ENCODE results near the gene ZNF136.

ZNF136 gene

GRCh38 chr19:12162882-12163806 lies at the start of gene ZNF136:
Gene ZNF136 (plus strand): TSS chr19:12163096. CDS start chr19:12163204, 108 bp downstream.
- Mint-ChIP-seq H3K4me1 (peaks cover 26% of the 10 kb centered on the region), H3K9me3 (peaks cover 53% of the 10 kb centered on the region), H3K36me3 (ENCODE audit: low read depth) (peaks cover 35% of the 10 kb centered on the region), H3K27me3 (ENCODE audit: low read depth, poor library complexity) (peaks cover 16% of the 10 kb centered on the region), H3K4me3 (peak within 1 kb of the TSS; percentile 96), H3K27ac (peak within 1 kb of the TSS; percentile 99)
- peak; percentile 83 for DNase-seq
- TF ChIP-seq, protein P1, sequence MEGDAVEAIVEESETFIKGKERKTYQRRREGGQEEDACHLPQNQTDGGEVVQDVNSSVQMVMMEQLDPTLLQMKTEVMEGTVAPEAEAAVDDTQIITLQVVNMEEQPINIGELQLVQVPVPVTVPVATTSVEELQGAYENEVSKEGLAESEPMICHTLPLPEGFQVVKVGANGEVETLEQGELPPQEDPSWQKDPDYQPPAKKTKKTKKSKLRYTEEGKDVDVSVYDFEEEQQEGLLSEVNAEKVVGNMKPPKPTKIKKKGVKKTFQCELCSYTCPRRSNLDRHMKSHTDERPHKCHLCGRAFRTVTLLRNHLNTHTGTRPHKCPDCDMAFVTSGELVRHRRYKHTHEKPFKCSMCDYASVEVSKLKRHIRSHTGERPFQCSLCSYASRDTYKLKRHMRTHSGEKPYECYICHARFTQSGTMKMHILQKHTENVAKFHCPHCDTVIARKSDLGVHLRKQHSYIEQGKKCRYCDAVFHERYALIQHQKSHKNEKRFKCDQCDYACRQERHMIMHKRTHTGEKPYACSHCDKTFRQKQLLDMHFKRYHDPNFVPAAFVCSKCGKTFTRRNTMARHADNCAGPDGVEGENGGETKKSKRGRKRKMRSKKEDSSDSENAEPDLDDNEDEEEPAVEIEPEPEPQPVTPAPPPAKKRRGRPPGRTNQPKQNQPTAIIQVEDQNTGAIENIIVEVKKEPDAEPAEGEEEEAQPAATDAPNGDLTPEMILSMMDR (IDR thresholded peaks at IDR 0.05), result no peak

GRCh38 chr19:12113121-12113520 lies 49.8 kb upstream of the ZNF136 start:
- TF ChIP-seq, protein P1 (IDR thresholded peaks at IDR 0.05), result no peak
- Mint-ChIP-seq H3K4me3 (no peak overlapping the region), H3K9me3 (peaks cover 87% of the 10 kb centered on the region), H3K4me1 (no peaks in the 10 kb centered on the region), H3K36me3 (ENCODE audit: low read depth) (peaks cover 90% of the 10 kb centered on the region), H3K27me3 (ENCODE audit: low read depth, poor library complexity) (no peaks in the 10 kb centered on the region), H3K27ac (no peak overlapping the region)
- no peak for DNase-seq

DNA sequence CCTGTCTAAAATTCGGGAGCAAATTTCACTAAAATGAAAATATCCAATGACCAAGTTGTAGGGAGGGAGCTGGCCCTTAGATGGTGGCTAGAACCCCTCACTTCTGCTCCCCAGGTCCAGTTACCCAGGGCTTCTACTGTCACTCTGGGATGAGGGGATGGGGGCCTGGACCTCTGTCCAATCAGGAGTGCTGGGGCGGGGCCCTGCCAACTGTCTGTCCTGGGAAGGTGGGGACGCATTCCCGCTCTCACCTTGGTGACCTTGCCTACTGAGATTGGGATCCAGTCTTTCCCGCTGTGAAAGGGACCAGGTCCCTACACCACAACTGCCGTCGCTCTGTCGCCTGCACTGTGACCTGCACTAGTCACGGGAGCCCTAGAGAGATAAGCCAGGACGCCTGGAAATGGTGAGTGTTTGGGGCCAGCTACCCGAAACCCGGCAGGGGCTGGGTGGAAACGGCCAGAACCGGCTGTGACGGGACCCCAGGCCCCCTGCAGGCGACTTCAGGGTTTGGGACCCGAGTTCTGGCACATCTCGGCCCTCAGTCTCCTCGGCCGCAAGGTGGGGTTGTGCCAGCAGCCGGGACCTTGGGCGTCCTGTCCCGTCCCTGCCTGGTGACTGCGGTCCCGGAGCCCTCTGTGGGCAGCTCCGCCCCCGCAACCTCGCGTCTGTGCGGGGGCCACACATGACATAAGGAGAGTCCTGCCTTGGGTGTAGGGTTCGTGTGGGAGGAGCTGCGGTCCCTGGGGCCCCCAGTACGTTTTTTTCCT lies 45.5 kb upstream of the ZNF136 start:
- no peak overlapping the region for H3K4me3 Mint-ChIP-seq
- peaks cover 64% of the 10 kb centered on the region for H3K36me3 Mint-ChIP-seq (ENCODE audit: low read depth)
- H3K27ac Mint-ChIP-seq, result no peak overlapping the region
- H3K9me3 Mint-ChIP-seq, result peaks cover 73% of the 10 kb centered on the region
- no peak for DNase-seq
- H3K27me3 Mint-ChIP-seq (ENCODE audit: low read depth, poor library complexity), result no peaks in the 10 kb centered on the region
- H3K4me1 Mint-ChIP-seq, result no peaks in the 10 kb centered on the region
- TF ChIP-seq, protein P1 (IDR thresholded peaks at IDR 0.05), result no peak

- Mint-ChIP-seq H3K4me3 (no peak overlapping the region), H3K27ac (no peak overlapping the region), H3K9me3 (peaks cover 71% of the 10 kb centered on the region), H3K4me1 (no peaks in the 10 kb centered on the region), H3K27me3 (ENCODE audit: low read depth, poor library complexity) (no peaks in the 10 kb centered on the region), H3K36me3 (ENCODE audit: low read depth) (peaks cover 68% of the 10 kb centered on the region)
- DNase-seq, result no peak
- TF ChIP-seq, protein P1 (IDR thresholded peaks at IDR 0.05), result no peak
Measured at GRCh38 chr19:12126707-12127106, 36.2 kb upstream of the ZNF136 start.

DNA sequence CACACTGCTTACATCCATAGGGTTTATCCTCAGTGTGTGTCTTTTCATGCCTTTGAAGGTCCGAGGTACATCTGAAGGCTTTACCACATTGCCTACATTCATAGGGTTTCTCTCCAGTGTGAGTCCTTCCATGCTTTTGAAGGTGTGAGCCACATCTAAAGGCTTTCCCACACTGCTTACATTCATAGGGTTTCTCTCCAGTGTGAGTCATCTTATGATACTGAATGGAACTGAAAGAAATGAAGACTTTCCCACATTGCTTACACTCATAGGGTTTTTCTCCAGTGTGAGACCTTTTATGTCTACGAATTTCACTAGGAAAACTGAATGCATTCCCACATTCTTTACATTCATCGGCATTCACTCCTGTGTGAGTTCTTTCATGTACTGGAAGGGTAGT lies 29.8 kb upstream of the ZNF136 start:
- H3K36me3 Mint-ChIP-seq (ENCODE audit: low read depth), result peaks cover 96% of the 10 kb centered on the region
- TF ChIP-seq, protein P1 (IDR thresholded peaks at IDR 0.05), result no peak
- no peak overlapping the region for H3K27ac Mint-ChIP-seq
- no peak overlapping the region for H3K4me3 Mint-ChIP-seq
- peaks cover 97% of the 10 kb centered on the region for H3K9me3 Mint-ChIP-seq
- peaks cover 18% of the 10 kb centered on the region for H3K27me3 Mint-ChIP-seq (ENCODE audit: low read depth, poor library complexity)
- peaks cover 3% of the 10 kb centered on the region for H3K4me1 Mint-ChIP-seq
- DNase-seq, result no peak
